GM19193 (cell line): ENCODE results near the gene MFAP2.

Experiments
- POLR2A ChIP-seq: IDR thresholded peaks from 4 replicates; pipeline ENCODE4 v1.6.1; 2011; ENCODE audit not compliant: insufficient read depth, insufficient read length; ENCODE audit errors: extremely low read depth

The MFAP2 gene

GRCh38 chr1:16992675-16993074 is 12.3 kb upstream of the MFAP2 start:
- TF ChIP-seq POLR2A: no peak

- no peak for TF ChIP-seq POLR2A
Observed at GRCh38 chr1:16992102-16992501, 11.7 kb upstream of the MFAP2 start.

- TF ChIP-seq POLR2A: no peak
Observed at GRCh38 chr1:16991571-16991970, 11.2 kb upstream of the MFAP2 start.

GRCh38 chr1:16989676-16990391 is 9.4 kb upstream of the MFAP2 start:
- no peak for TF ChIP-seq POLR2A

- TF ChIP-seq POLR2A: no peak
Observed at GRCh38 chr1:16988210-16988609, 7.8 kb upstream of the MFAP2 start.

GRCh38 chr1:16986962-16987361 is 6.5 kb upstream of the MFAP2 start:
- no peak for TF ChIP-seq POLR2A

- TF ChIP-seq POLR2A: no peak
Observed at GRCh38 chr1:16986560-16986959, 6.1 kb upstream of the MFAP2 start.

- TF ChIP-seq POLR2A: no peak
Observed at GRCh38 chr1:16986113-16986512, 5.7 kb upstream of the MFAP2 start.

GRCh38 chr1:16984717-16985116 is 4.3 kb upstream of the MFAP2 start:
- no peak for TF ChIP-seq POLR2A

- no peak for TF ChIP-seq POLR2A
Observed at GRCh38 chr1:16983649-16984048, 3.2 kb upstream of the MFAP2 start.

- no peak for TF ChIP-seq POLR2A
Observed at GRCh38 chr1:16982902-16983301, 2.5 kb upstream of the MFAP2 start.

- TF ChIP-seq POLR2A: no peak
Observed at GRCh38 chr1:16981269-16981849, 939 bp upstream of the MFAP2 start.

- no peak for TF ChIP-seq POLR2A
Observed at GRCh38 chr1:16979475-16980327, 719 bp downstream of the MFAP2 start.

GRCh38 chr1:16978567-16979474 is 1.6 kb downstream of the MFAP2 start:
- TF ChIP-seq POLR2A: no peak

- no peak for TF ChIP-seq POLR2A
Observed at GRCh38 chr1:16978139-16978538, 2.3 kb downstream of the MFAP2 start.
